HEK293 (cell line): ENCODE data around the gene GRK5.

ENCODE experiments used
- CTCF ChIA-PET: fragments of 350-600 bp; formaldehyde crosslinking; extraction: SDS; loops from one replicate; lab custom pipeline; 2021; ENCODE audit warnings: antibody characterized with exemption; lab: Yijun Ruan, JAX
- POLR2A ChIA-PET: fragments of 300-600 bp; formaldehyde crosslinking; extraction: SDS; loops from one replicate; lab custom pipeline; 2020; ENCODE audit warnings: antibody characterized with exemption, inconsistent platforms; lab: Yijun Ruan, JAX
- H3K27ac ChIP-seq: fragments of 200-500 bp; sonication (Bioruptor generic); 2 replicates; pipeline ENCODE4 v1.5.1; 2014; ENCODE audit warnings: low read depth, low read length, control low read depth, inconsistent platforms; ENCODE audit errors: extremely low read depth
- H3K36me3 ChIP-seq, 2 experiments: fragments of 200-500 bp in 1 of 2; sonication (Bioruptor generic) in 1 of 2; 1 replicate in 1 of 2; 2 replicates in 1 of 2; pipeline ENCODE4 v1.5.1; 2014 to 2017; ENCODE audit warnings: inconsistent platforms in 2 of 2, low read length in 2 of 2; ENCODE audit not compliant: control insufficient read depth in 2 of 2, insufficient read depth in 1 of 2
- H3K4me1 ChIP-seq: fragments of 200-500 bp; sonication (Bioruptor generic); 2 replicates; pipeline ENCODE4 v1.5.1; 2014; ENCODE audit warnings: mild to moderate bottlenecking, low read length, inconsistent platforms; ENCODE audit not compliant: control insufficient read depth, insufficient read depth
- H3K4me3 ChIP-seq: 2 replicates; pipeline ENCODE4 v1.5.1; 2011; ENCODE audit warnings: low read depth, mild to moderate bottlenecking, control low read depth, low read length, moderate library complexity
- H3K9me3 ChIP-seq: fragments of 200-500 bp; sonication (Bioruptor generic); 2 replicates; pipeline ENCODE4 v1.5.1; 2014; ENCODE audit warnings: low read depth, low read length, inconsistent platforms; ENCODE audit not compliant: control insufficient read depth, insufficient read depth
- EGR2 ChIP-seq: fragments of 450-650 bp; formaldehyde crosslinking; IDR thresholded peaks from 2 replicates; pipeline ENCODE4 v1.5.1; 2016; ENCODE audit warnings: low read depth, missing biosample characterization, missing genetic modification characterization
- IKZF3 ChIP-seq: fragments of 450-650 bp; IDR thresholded peaks from 2 replicates; pipeline ENCODE4 v1.5.0; 2018; ENCODE audit warnings: missing biosample characterization, mild to moderate bottlenecking, missing genetic modification characterization, moderate library complexity
- MEIS1 ChIP-seq: sonication (generic); formaldehyde crosslinking; IDR thresholded peaks from 2 replicates; pipeline ENCODE4 v1.8.1; 2022; ENCODE audit warnings: missing genetic modification reagents, mild to moderate bottlenecking, borderline replicate concordance
- OSR2 ChIP-seq: fragments of 450-650 bp; formaldehyde crosslinking; IDR thresholded peaks from 2 replicates; pipeline ENCODE4 v1.5.1; 2016; ENCODE audit warnings: missing biosample characterization, missing genetic modification characterization
- OVOL3 ChIP-seq: fragments of 450-650 bp; formaldehyde crosslinking; IDR thresholded peaks from 2 replicates; pipeline ENCODE4 v1.5.1; 2016; ENCODE audit warnings: missing biosample characterization, missing genetic modification characterization
- SP7 ChIP-seq: fragments of 450-650 bp; formaldehyde crosslinking; IDR thresholded peaks from 2 replicates; pipeline ENCODE4 v1.5.1; 2016; ENCODE audit warnings: missing biosample characterization, missing genetic modification characterization
- ZBTB17 ChIP-seq: fragments of 450-650 bp; formaldehyde crosslinking; IDR thresholded peaks from 2 replicates; pipeline ENCODE4 v1.5.1; 2016; ENCODE audit warnings: missing biosample characterization, missing genetic modification characterization
- ZBTB21 ChIP-seq: fragments of 450-650 bp; formaldehyde crosslinking; IDR thresholded peaks from 2 replicates; pipeline ENCODE4 v1.5.1; 2017; ENCODE audit warnings: missing biosample characterization, missing genetic modification characterization
- ZNF174 ChIP-seq: fragments of 450-650 bp; formaldehyde crosslinking; IDR thresholded peaks from 2 replicates; pipeline ENCODE4 v1.5.0; 2017; ENCODE audit warnings: missing biosample characterization, mild to moderate bottlenecking, missing genetic modification characterization
- ZNF19 ChIP-seq: fragments of 450-650 bp; formaldehyde crosslinking; IDR thresholded peaks from 2 replicates; pipeline ENCODE4; 2016; ENCODE audit warnings: missing biosample characterization, missing genetic modification characterization, low read depth
- ZNF426 ChIP-seq: fragments of 450-650 bp; formaldehyde crosslinking; IDR thresholded peaks from 2 replicates; pipeline ENCODE4 v1.5.1; 2017; ENCODE audit warnings: missing biosample characterization, missing genetic modification characterization, mild to moderate bottlenecking, inconsistent platforms, moderate library complexity
- ZNF610 ChIP-seq: fragments of 450-650 bp; formaldehyde crosslinking; IDR thresholded peaks from 2 replicates; pipeline ENCODE4 v1.5.1; 2016; ENCODE audit warnings: missing biosample characterization, missing genetic modification characterization, borderline replicate concordance
- ZSCAN30 ChIP-seq: fragments of 450-650 bp; IDR thresholded peaks from 2 replicates; pipeline ENCODE4 v1.5.1; 2018; ENCODE audit warnings: missing biosample characterization, mild to moderate bottlenecking, missing genetic modification characterization, moderate library complexity
- TF ChIP-seq, protein P1 (sequence below): fragments of 450-650 bp; formaldehyde crosslinking; IDR thresholded peaks from 2 replicates; pipeline ENCODE4 v1.5.1; 2016; ENCODE audit warnings: missing biosample characterization, missing genetic modification characterization
- TF ChIP-seq, protein P2 (sequence below): fragments of 450-650 bp; formaldehyde crosslinking; IDR thresholded peaks from 2 replicates; pipeline ENCODE4 v1.5.1; 2016; ENCODE audit warnings: missing biosample characterization, missing genetic modification characterization, low read depth
- TF ChIP-seq, protein P3 (sequence below): fragments of 450-650 bp; formaldehyde crosslinking; IDR thresholded peaks from 2 replicates; pipeline ENCODE4 v1.5.1; 2016; ENCODE audit warnings: missing biosample characterization, missing genetic modification characterization
- TF ChIP-seq, protein P4 (sequence below): fragments of 450-650 bp; formaldehyde crosslinking; IDR thresholded peaks from 2 replicates; pipeline ENCODE4 v1.5.1; 2016; ENCODE audit warnings: missing biosample characterization, missing genetic modification characterization
- TF ChIP-seq, protein P5 (sequence below): fragments of 450-650 bp; formaldehyde crosslinking; IDR thresholded peaks from 2 replicates; pipeline ENCODE4 v1.5.1; 2016; ENCODE audit warnings: missing biosample characterization, missing genetic modification characterization
- TF ChIP-seq, protein P6 (sequence below): fragments of 450-650 bp; formaldehyde crosslinking; IDR thresholded peaks from 2 replicates; pipeline ENCODE4 v1.5.1; 2016; ENCODE audit warnings: missing biosample characterization, missing genetic modification characterization, borderline replicate concordance
- TF ChIP-seq, protein P7 (sequence below): fragments of 450-650 bp; formaldehyde crosslinking; optimal IDR thresholded peaks from 2 replicates; pipeline ENCODE3; 2016; ENCODE audit warnings: missing biosample characterization, mild to moderate bottlenecking, missing genetic modification characterization

The GRK5 gene

DNA sequence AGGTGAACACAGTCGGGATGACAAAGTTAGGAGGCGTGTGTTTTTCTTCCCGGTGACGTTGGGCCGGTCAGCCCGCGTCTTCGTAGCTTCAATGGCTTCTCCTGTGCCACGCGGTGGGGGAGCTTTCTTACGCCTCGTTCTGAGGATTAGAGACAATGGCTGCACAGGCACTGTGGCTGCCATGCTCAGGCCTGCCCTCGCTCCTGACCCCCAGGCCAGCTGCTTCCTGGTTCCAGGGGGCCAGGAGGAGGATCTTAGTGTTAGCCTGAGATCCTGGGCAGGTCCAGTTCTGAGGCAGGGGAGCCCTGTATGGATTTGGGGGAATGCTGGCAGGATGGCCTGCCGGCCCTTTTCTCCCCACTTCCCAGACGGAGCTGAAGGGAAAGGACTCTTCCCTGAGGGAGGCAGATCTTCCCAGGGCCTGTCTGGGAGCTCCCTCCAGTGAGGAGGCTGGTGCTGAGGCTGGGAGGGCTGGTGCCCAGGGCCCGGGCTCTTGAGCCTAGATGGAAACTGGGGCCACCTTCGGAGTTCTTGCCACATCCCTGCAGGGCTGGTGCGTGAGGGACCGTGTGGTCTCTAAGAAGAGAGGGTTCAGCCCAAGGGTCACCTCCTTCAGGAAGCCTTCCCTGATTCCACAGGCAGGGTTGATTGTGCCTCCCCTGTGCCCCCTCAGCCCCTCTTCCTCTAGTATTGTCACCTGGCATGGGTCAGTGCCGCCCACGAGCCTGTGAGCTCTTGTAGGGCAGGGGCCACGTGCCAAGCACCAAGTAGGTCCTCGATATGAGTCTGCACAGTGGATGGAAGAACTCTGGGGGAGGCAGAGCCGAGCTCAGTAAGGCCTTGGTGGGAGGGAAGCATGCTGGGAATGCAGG lies 101.4 kb downstream of the GRK5 start:
- H3K9me3 ChIP-seq, result no peaks in the 10 kb centered on the region
- POLR2A ChIA-PET, result no interaction called here
- H3K36me3 ChIP-seq, result no peaks in the 10 kb centered on the region
- H3K4me1 ChIP-seq, result peaks cover 2% of the 10 kb centered on the region; the same call in 1 of the 2 replicates
- no peak overlapping the region for H3K4me3 ChIP-seq
- TF ChIP-seq, protein P1, sequence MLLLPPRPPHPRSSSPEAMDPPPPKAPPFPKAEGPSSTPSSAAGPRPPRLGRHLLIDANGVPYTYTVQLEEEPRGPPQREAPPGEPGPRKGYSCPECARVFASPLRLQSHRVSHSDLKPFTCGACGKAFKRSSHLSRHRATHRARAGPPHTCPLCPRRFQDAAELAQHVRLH (tag by site-specific recombination), result no peak
- TF ChIP-seq OVOL3 (tag by site-specific recombination) (no peak), MEIS1 (CRISPR knock-in tag) (no peak), IKZF3 (tag by site-specific recombination) (no peak), ZBTB21 (tag by site-specific recombination) (no peak), ZNF610 (tag by site-specific recombination) (no peak), SP7 (tag by site-specific recombination) (no peak), EGR2 (tag by site-specific recombination) (no peak)
- TF ChIP-seq, protein P2, sequence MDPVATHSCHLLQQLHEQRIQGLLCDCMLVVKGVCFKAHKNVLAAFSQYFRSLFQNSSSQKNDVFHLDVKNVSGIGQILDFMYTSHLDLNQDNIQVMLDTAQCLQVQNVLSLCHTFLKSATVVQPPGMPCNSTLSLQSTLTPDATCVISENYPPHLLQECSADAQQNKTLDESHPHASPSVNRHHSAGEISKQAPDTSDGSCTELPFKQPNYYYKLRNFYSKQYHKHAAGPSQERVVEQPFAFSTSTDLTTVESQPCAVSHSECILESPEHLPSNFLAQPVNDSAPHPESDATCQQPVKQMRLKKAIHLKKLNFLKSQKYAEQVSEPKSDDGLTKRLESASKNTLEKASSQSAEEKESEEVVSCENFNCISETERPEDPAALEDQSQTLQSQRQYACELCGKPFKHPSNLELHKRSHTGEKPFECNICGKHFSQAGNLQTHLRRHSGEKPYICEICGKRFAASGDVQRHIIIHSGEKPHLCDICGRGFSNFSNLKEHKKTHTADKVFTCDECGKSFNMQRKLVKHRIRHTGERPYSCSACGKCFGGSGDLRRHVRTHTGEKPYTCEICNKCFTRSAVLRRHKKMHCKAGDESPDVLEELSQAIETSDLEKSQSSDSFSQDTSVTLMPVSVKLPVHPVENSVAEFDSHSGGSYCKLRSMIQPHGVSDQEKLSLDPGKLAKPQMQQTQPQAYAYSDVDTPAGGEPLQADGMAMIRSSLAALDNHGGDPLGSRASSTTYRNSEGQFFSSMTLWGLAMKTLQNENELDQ, result no peak
- TF ChIP-seq, protein P3, sequence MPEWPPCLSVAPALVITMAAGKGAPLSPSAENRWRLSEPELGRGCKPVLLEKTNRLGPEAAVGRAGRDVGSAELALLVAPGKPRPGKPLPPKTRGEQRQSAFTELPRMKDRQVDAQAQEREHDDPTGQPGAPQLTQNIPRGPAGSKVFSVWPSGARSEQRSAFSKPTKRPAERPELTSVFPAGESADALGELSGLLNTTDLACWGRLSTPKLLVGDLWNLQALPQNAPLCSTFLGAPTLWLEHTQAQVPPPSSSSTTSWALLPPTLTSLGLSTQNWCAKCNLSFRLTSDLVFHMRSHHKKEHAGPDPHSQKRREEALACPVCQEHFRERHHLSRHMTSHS (tag by site-specific recombination), result no peak
- TF ChIP-seq, protein P4, sequence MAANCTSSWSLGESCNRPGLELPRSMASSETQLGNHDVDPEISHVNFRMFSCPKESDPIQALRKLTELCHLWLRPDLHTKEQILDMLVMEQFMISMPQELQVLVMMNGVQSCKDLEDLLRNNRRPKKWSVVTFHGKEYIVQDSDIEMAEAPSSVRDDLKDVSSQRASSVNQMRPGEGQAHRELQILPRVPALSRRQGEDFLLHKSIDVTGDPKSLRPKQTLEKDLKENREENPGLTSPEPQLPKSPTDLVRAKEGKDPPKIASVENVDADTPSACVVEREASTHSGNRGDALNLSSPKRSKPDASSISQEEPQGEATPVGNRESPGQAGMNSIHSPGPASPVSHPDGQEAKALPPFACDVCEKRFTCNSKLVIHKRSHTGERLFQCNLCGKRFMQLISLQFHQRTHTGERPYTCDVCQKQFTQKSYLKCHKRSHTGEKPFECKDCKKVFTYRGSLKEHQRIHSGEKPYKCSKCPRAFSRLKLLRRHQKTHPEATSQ, result no peak
- CTCF ChIA-PET, result interaction anchor here (0.6 to 1.1 kb wide), 3 partner anchors 100 to 181 kb away, joined by 3 to 4 read pairs (median 3); no protein-coding TSS in a partner anchor
- H3K27ac ChIP-seq, result no peak overlapping the region

DNA sequence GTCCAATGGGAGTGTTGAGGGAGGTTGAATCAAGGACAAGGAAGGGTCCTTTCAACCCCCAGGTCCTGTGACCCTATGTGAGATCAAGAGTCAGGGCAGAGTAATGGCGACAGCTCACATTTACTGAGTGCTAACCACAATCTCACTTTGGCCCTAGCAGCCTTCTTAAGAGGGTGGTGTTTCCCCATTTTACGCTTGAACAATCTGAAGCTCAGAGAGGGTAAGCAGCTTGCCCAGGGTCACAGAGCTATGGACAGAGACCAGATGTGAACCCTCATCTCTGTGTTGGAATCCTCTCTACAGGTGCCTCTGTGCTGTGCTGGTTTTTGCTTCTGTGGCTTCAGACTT lies 102.0 kb downstream of the GRK5 start:
- H3K27ac ChIP-seq, result no peak overlapping the region
- no peaks in the 10 kb centered on the region for H3K9me3 ChIP-seq
- H3K4me1 ChIP-seq, result peaks cover 2% of the 10 kb centered on the region; the same call in 1 of the 2 replicates
- no peak overlapping the region for H3K4me3 ChIP-seq
- POLR2A ChIA-PET, result no interaction called here
- H3K36me3 ChIP-seq, result no peaks in the 10 kb centered on the region
- CTCF ChIA-PET, result no interaction called here
- TF ChIP-seq, protein P5, sequence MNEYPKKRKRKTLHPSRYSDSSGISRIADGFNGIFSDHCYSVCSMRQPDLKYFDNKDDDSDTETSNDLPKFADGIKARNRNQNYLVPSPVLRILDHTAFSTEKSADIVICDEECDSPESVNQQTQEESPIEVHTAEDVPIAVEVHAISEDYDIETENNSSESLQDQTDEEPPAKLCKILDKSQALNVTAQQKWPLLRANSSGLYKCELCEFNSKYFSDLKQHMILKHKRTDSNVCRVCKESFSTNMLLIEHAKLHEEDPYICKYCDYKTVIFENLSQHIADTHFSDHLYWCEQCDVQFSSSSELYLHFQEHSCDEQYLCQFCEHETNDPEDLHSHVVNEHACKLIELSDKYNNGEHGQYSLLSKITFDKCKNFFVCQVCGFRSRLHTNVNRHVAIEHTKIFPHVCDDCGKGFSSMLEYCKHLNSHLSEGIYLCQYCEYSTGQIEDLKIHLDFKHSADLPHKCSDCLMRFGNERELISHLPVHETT, result no peak
- TF ChIP-seq, protein P6, sequence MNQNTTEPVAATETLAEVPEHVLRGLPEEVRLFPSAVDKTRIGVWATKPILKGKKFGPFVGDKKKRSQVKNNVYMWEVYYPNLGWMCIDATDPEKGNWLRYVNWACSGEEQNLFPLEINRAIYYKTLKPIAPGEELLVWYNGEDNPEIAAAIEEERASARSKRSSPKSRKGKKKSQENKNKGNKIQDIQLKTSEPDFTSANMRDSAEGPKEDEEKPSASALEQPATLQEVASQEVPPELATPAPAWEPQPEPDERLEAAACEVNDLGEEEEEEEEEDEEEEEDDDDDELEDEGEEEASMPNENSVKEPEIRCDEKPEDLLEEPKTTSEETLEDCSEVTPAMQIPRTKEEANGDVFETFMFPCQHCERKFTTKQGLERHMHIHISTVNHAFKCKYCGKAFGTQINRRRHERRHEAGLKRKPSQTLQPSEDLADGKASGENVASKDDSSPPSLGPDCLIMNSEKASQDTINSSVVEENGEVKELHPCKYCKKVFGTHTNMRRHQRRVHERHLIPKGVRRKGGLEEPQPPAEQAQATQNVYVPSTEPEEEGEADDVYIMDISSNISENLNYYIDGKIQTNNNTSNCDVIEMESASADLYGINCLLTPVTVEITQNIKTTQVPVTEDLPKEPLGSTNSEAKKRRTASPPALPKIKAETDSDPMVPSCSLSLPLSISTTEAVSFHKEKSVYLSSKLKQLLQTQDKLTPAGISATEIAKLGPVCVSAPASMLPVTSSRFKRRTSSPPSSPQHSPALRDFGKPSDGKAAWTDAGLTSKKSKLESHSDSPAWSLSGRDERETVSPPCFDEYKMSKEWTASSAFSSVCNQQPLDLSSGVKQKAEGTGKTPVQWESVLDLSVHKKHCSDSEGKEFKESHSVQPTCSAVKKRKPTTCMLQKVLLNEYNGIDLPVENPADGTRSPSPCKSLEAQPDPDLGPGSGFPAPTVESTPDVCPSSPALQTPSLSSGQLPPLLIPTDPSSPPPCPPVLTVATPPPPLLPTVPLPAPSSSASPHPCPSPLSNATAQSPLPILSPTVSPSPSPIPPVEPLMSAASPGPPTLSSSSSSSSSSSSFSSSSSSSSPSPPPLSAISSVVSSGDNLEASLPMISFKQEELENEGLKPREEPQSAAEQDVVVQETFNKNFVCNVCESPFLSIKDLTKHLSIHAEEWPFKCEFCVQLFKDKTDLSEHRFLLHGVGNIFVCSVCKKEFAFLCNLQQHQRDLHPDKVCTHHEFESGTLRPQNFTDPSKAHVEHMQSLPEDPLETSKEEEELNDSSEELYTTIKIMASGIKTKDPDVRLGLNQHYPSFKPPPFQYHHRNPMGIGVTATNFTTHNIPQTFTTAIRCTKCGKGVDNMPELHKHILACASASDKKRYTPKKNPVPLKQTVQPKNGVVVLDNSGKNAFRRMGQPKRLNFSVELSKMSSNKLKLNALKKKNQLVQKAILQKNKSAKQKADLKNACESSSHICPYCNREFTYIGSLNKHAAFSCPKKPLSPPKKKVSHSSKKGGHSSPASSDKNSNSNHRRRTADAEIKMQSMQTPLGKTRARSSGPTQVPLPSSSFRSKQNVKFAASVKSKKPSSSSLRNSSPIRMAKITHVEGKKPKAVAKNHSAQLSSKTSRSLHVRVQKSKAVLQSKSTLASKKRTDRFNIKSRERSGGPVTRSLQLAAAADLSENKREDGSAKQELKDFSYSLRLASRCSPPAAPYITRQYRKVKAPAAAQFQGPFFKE (tag by site-specific recombination), result no peak
- TF ChIP-seq SP7 (tag by site-specific recombination) (no peak), ZBTB17 (tag by site-specific recombination) (no peak), OSR2 (tag by site-specific recombination) (no peak), ZNF19 (tag by site-specific recombination) (no peak), ZNF174 (tag by site-specific recombination) (no peak), ZNF426 (no peak), ZSCAN30 (tag by site-specific recombination) (no peak)
- TF ChIP-seq, protein P7, sequence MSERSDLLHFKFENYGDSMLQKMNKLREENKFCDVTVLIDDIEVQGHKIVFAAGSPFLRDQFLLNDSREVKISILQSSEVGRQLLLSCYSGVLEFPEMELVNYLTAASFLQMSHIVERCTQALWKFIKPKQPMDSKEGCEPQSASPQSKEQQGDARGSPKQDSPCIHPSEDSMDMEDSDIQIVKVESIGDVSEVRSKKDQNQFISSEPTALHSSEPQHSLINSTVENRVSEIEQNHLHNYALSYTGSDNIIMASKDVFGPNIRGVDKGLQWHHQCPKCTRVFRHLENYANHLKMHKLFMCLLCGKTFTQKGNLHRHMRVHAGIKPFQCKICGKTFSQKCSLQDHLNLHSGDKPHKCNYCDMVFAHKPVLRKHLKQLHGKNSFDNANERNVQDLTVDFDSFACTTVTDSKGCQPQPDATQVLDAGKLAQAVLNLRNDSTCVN (tag by site-specific recombination), result no peak
